ENCODE results near the gene TLR8.
"Not testable (repeated sequence)": the region's sequence is repeated elsewhere in the genome, so short reads cannot be mapped to it uniquely, and the experiment has no call there.

Gene TLR8

GRCh38 chrX:12898073-12898472 lies 8.3 kb upstream of the TLR8 start:
- DNase-seq (ENCODE audit: low spot score): no peak

- no peak for DNase-seq (ENCODE audit: low spot score)
Measured at GRCh38 chrX:12899506-12899905, 6.9 kb upstream of the TLR8 start.

GRCh38 chrX:12901486-12901885 lies 4.9 kb upstream of the TLR8 start:
- DNase-seq (ENCODE audit: low spot score): peak; percentile 26

GRCh38 chrX:12903646-12904045 lies 2.8 kb upstream of the TLR8 start:
- no peak for DNase-seq (ENCODE audit: low spot score)

- DNase-seq (ENCODE audit: low spot score): no peak
Measured at GRCh38 chrX:12910423-12911121, 4.2 kb downstream of the TLR8 start.

- DNase-seq (ENCODE audit: low spot score): no peak
Measured at GRCh38 chrX:12911122-12911470, 4.7 kb downstream of the TLR8 start.

- no peak for DNase-seq (ENCODE audit: low spot score)
Measured at GRCh38 chrX:12912791-12913482, 6.5 kb downstream of the TLR8 start.

GRCh38 chrX:12917753-12918152 lies 11.3 kb downstream of the TLR8 start:
- DNase-seq (ENCODE audit: low spot score): no peak

GRCh38 chrX:12919051-12919450 lies 12.6 kb downstream of the TLR8 start:
- no peak for DNase-seq (ENCODE audit: low spot score)

- DNase-seq (ENCODE audit: low spot score): no peak
Measured at GRCh38 chrX:12919620-12920019, 13.2 kb downstream of the TLR8 start.

GRCh38 chrX:12920990-12921389 lies 14.6 kb downstream of the TLR8 start:
- DNase-seq (ENCODE audit: low spot score): no peak

- DNase-seq (ENCODE audit: low spot score): no peak
Measured at GRCh38 chrX:12921886-12922598, 15.6 kb downstream of the TLR8 start.

GRCh38 chrX:12922599-12922919 lies 16.1 kb downstream of the TLR8 start:
- DNase-seq (ENCODE audit: low spot score): no peak

- no peak for DNase-seq (ENCODE audit: low spot score)
Measured at GRCh38 chrX:12929701-12930100, 23.3 kb downstream of the TLR8 start.

- DNase-seq (ENCODE audit: low spot score): no peak
Measured at GRCh38 chrX:12930150-12930549, 23.7 kb downstream of the TLR8 start.

- DNase-seq (ENCODE audit: low spot score): no peak
Measured at GRCh38 chrX:12932244-12932643, 25.8 kb downstream of the TLR8 start.

GRCh38 chrX:12934850-12935249 lies 28.4 kb downstream of the TLR8 start:
- DNase-seq (ENCODE audit: low spot score): no peak

GRCh38 chrX:12936947-12937346 lies 30.5 kb downstream of the TLR8 start:
- no peak for DNase-seq (ENCODE audit: low spot score)

- DNase-seq (ENCODE audit: low spot score): not testable (repeated sequence)
Measured at GRCh38 chrX:12940471-12940870, 34.1 kb downstream of the TLR8 start.

GRCh38 chrX:12943592-12943991 lies 37.2 kb downstream of the TLR8 start:
- not testable (repeated sequence) for DNase-seq (ENCODE audit: low spot score)

GRCh38 chrX:12944452-12944851 lies 38.0 kb downstream of the TLR8 start:
- DNase-seq (ENCODE audit: low spot score): not testable (repeated sequence)

- DNase-seq (ENCODE audit: low spot score): no peak
Measured at GRCh38 chrX:12945494-12945893, 39.1 kb downstream of the TLR8 start.

- DNase-seq (ENCODE audit: low spot score): no peak
Measured at GRCh38 chrX:12946406-12946805, 40.0 kb downstream of the TLR8 start.
